Endothelial cell of umbilical vein (primary cell): ENCODE results near the gene NCSTN. TPM values are rescaled to one million over a fixed set of nuclear protein-coding genes. Genes with fewer than 3 reads are reported as not detected.

Experiments used
- BruUV-seq: library from RNA; stranded (reverse); fragments of 400-500 nt; replicated peaks from 2 replicates; lab custom pipeline; 2021; lab: Mats Ljungman, UMichigan
- CTCF ChIA-PET: fragments of 300-600, 350-600 bp; sonication (Branson Sonifier 250); formaldehyde crosslinking; loops from one replicate; lab custom pipeline; 2021; ENCODE audit warnings: antibody characterized with exemption, inconsistent platforms; lab: Charles Lee
- POLR2A ChIA-PET: fragments of 300-600, 350-600 bp; sonication (Branson Sonifier 250); formaldehyde crosslinking; loops from one replicate; lab custom pipeline; 2021; ENCODE audit warnings: antibody characterized with exemption, inconsistent platforms; lab: Charles Lee
- DNase-seq: peaks from one replicate; pipeline ENCODE4 v3.0.0-alpha.2; 2011; ENCODE audit warnings: low read depth, low spot score
- FAIRE-seq: peaks from 2 replicates; lab custom pipeline; 2011; peaks lifted over from hg19 to GRCh38; lab: Jason Lieb, UNC
- H2AFZ ChIP-seq: 2 replicates; pipeline ENCODE4 v1.6.0; 2012; ENCODE audit warnings: low read depth, low read length, control low read depth, inconsistent platforms
- H3K27ac ChIP-seq: 2 replicates; pipeline ENCODE4 v1.5.1; 2011; ENCODE audit warnings: low read depth, mild to moderate bottlenecking, control low read depth, low read length, moderate library complexity; ENCODE audit not compliant: insufficient read depth
- H3K27me3 ChIP-seq, 2 experiments: 2 replicates each; pipeline versions ENCODE4 v1.6.0 to v1.6.1; 2011; ENCODE audit warnings: low read length in 2 of 2, mixed read lengths in 1 of 2; ENCODE audit not compliant: control insufficient read depth in 2 of 2, insufficient read depth in 2 of 2
- H3K36me3 ChIP-seq, 2 experiments: 2 replicates in 1 of 2; 3 replicates in 1 of 2; pipeline ENCODE4 v1.5.1; 2011; ENCODE audit warnings: low read length in 2 of 2, mild to moderate bottlenecking in 1 of 2, moderate library complexity in 1 of 2; ENCODE audit not compliant: control insufficient read depth in 2 of 2, insufficient read depth in 2 of 2; ENCODE audit errors: extremely low read depth in 1 of 2
- H3K4me1 ChIP-seq: 3 replicates; pipeline ENCODE4 v1.5.1; 2011; ENCODE audit warnings: mild to moderate bottlenecking, low read length; ENCODE audit not compliant: control insufficient read depth, insufficient read depth; ENCODE audit errors: extremely low read depth
- H3K4me2 ChIP-seq: 2 replicates; pipeline ENCODE4 v1.6.1; 2011; ENCODE audit warnings: low read length, control low read depth, mixed read lengths; ENCODE audit not compliant: insufficient read depth
- H3K4me3 ChIP-seq, 3 experiments: fragments of 200-600 bp in 1 of 3; sonication (generic), shearing (Covaris generic) in 1 of 3; replicated peaks in 1 of 3; 2 replicates each; pipeline ENCODE4 v1.5.1; 2011 to 2016; ENCODE audit warnings: control low read depth in 3 of 3, low read length in 3 of 3, mild to moderate bottlenecking in 2 of 3, inconsistent platforms in 1 of 3, low read depth in 1 of 3, moderate library complexity in 1 of 3; ENCODE audit not compliant: insufficient read depth in 1 of 3
- H3K79me2 ChIP-seq: 2 replicates; pipeline ENCODE4 v1.6.0; 2012; ENCODE audit warnings: low read length, inconsistent platforms; ENCODE audit not compliant: control insufficient read depth, insufficient read depth
- H3K9ac ChIP-seq: replicated peaks from 2 replicates; pipeline ENCODE3; 2011; ENCODE audit warnings: low read length, control low read depth; ENCODE audit not compliant: insufficient read depth; ENCODE audit errors: extremely low read depth
- H3K9me1 ChIP-seq: replicated peaks from 3 replicates; pipeline ENCODE4 v1.6.0; 2011; ENCODE audit warnings: mild to moderate bottlenecking, low read length; ENCODE audit not compliant: control insufficient read depth, insufficient read depth; ENCODE audit errors: extremely low read depth
- H3K9me3 ChIP-seq: replicated peaks from 2 replicates; pipeline ENCODE4 v1.5.1; 2012; ENCODE audit warnings: low read length, inconsistent platforms; ENCODE audit not compliant: control insufficient read depth, insufficient read depth
- H4K20me1 ChIP-seq: replicated peaks from 2 replicates; pipeline ENCODE3; 2011; ENCODE audit warnings: mild to moderate bottlenecking, low read length; ENCODE audit not compliant: control insufficient read depth, insufficient read depth; ENCODE audit errors: extremely low read depth
- EZH2 ChIP-seq: IDR thresholded peaks from 2 replicates; pipeline ENCODE4 v1.6.1; 2012; ENCODE audit warnings: borderline replicate concordance, low read depth, mild to moderate bottlenecking, moderate library complexity, low read length, inconsistent platforms; ENCODE audit not compliant: severe bottlenecking
- FOS ChIP-seq: IDR thresholded peaks from 2 replicates; pipeline ENCODE4 v1.6.1; 2011; ENCODE audit warnings: mild to moderate bottlenecking, low read length, moderate library complexity, borderline replicate concordance; ENCODE audit not compliant: insufficient read depth
- GATA2 ChIP-seq: IDR thresholded peaks from 2 replicates; pipeline ENCODE4 v1.7.0; 2011; ENCODE audit warnings: low read depth, mild to moderate bottlenecking, moderate library complexity, mixed read lengths, low read length; ENCODE audit not compliant: insufficient read length, insufficient read depth
- JUN ChIP-seq: IDR thresholded peaks from 2 replicates; pipeline ENCODE4 v1.6.1; 2011; ENCODE audit warnings: borderline replicate concordance, low read depth; ENCODE audit not compliant: insufficient read length, insufficient read depth
- MYC ChIP-seq: IDR thresholded peaks from one replicate; pipeline ENCODE4 v1.6.1; 2011; ENCODE audit warnings: mild to moderate bottlenecking, low read depth, low read length
- POLR2A ChIP-seq: IDR thresholded peaks from 2 replicates; pipeline ENCODE4 v1.6.1; 2012; ENCODE audit warnings: low read depth, mild to moderate bottlenecking, control low read depth, low read length
- POLR2AphosphoS5 ChIP-seq: IDR thresholded peaks from 2 replicates; pipeline ENCODE4 v1.6.1; 2012; ENCODE audit warnings: low read depth, mild to moderate bottlenecking, control low read depth, low read length, moderate library complexity; ENCODE audit not compliant: insufficient read depth
- dilution Hi-C: fragments of 300-500 bp; cut with MboI; formaldehyde crosslinking; loops from one replicate; pipeline ENCODE4 v1.15.0; 2019; ENCODE audit warnings: low sequenced_read_pairs; ENCODE audit not compliant: extremely low pct_ligation_motif_present
- intact Hi-C: fragments of 100-400 bp; cut with micrococcal nuclease; formaldehyde crosslinking; loops from one replicate; pipeline ENCODE4 v1.10.0; 2022
- polyA plus RNA-seq, 4 experiments: library from polyadenylated mRNA; depleted of rRNA in 3 of 4; stranded (reverse) in 3 of 4; unstranded in 1 of 4; fragments of >200 nt; gene quantifications; 2 replicates each; pipeline versions ENCODE4 v1.2.1 to v1.2.3, GENCODE V29; 2011 to 2012; ENCODE audit warnings: missing spikeins in 1 of 4
- total RNA-seq: library from RNA; stranded (reverse); gene quantifications from 2 replicates; pipeline ENCODE4 v1.2.3, GENCODE V29; 2021
- TF ChIP-seq, protein P1 (sequence below): IDR thresholded peaks from 2 replicates; pipeline ENCODE4 v1.6.1; 2011; ENCODE audit not compliant: insufficient read depth, insufficient read length
- TF ChIP-seq, protein P2 (sequence below), 2 donors: IDR thresholded peaks; 1 replicate in 1 of 2; 2 replicates in 1 of 2; pipeline ENCODE4 v1.5.1; 2011; ENCODE audit warnings: low read length in 2 of 2, mild to moderate bottlenecking in 2 of 2, moderate library complexity in 2 of 2, control low read depth in 1 of 2, inconsistent platforms in 1 of 2, low read depth in 1 of 2; ENCODE audit not compliant: insufficient read depth in 1 of 2; ENCODE audit errors: extremely low read depth in 1 of 2

NCSTN gene
- total and polyA plus RNA-seq, 2 donors (not counting 3 experiments of a cell fraction or from before 2014, with no cell fraction given): 92.5 to 199 TPM

DNA sequence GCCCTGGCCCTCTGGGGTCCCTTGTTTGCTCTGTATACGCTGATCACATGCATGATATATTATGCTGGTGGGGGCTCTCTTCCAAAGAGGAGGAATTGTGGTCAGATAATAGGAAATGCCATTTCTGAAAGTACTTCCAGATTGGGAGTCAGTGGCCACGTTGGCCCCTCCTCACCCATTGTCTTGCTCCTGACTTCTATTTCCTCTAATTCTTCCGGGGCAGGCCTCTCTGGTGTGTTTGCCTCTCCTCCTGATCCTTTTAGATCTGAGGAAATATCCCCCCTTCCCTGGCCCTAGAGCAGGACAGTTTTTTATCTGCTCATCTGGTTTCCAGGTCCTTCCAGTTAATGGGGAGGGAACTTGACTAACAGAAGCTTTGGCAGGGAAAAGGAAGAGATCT, 60.1 kb downstream of the NCSTN start:
- no TSS peak for BruUV-seq
- Histone ChIP-seq H3K9me3 (no peaks in the 10 kb centered on the region), H3K79me2 (no peaks in the 10 kb centered on the region), H4K20me1 (no peaks in the 10 kb centered on the region), H2AFZ (no peak overlapping the region), H3K9me1 (no peaks in the 10 kb centered on the region), H3K4me1 (peaks cover 13% of the 10 kb centered on the region), H3K9ac (no peak overlapping the region), H3K4me3 (no peak overlapping the region), H3K4me2 (no peak overlapping the region), H3K27me3 (peaks cover 73 to 82% of the 10 kb centered on the region in 2 experiments), H3K27ac (no peak overlapping the region), H3K36me3 (no peaks in the 10 kb centered on the region)
- FAIRE-seq: peak; percentile 97
- ChIA-PET POLR2A (no interaction called here), CTCF (interaction anchor here (0.9 kb wide), 1 partner anchor 9 kb away, joined by 3 read pairs; no protein-coding TSS in a partner anchor)
- DNase-seq: peak; percentile 37
- dilution Hi-C loops (no loop called here), intact Hi-C loops (no loop called here)
- TF ChIP-seq GATA2 (peak; percentile 79), POLR2AphosphoS5 (peak; percentile 86)
- TF ChIP-seq, protein P1, sequence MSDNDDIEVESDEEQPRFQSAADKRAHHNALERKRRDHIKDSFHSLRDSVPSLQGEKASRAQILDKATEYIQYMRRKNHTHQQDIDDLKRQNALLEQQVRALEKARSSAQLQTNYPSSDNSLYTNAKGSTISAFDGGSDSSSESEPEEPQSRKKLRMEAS: no peak

DNA sequence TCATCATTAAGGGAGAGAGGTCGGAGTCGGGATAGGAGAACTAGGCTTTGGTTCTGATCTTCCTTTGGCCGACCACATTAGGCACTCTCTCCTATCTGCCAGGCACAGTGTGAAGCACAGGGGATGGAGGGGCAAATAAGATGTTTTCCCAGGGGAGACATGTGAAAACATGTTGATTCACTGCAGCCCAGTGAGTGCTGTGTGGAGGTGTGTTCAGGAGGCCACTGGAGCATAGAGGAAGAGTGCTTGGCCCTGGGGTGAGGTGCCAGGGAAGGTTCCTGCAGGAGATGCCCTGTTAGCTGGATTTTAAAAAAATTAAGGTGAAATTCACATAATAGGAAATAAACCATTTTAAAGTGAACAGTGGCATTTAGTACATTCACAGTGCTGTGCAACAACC, 60.9 kb downstream of the NCSTN start:
- intact Hi-C loops (no loop called here), dilution Hi-C loops (no loop called here)
- Histone ChIP-seq H3K4me2 (no peak overlapping the region), H3K27me3 (peaks cover 72 to 81% of the 10 kb centered on the region in 2 experiments), H3K79me2 (no peaks in the 10 kb centered on the region), H3K4me1 (peaks cover 13% of the 10 kb centered on the region), H3K9ac (no peak overlapping the region), H3K9me1 (no peaks in the 10 kb centered on the region), H4K20me1 (no peaks in the 10 kb centered on the region), H3K27ac (no peak overlapping the region), H2AFZ (no peak overlapping the region), H3K9me3 (no peaks in the 10 kb centered on the region), H3K36me3 (no peaks in the 10 kb centered on the region), H3K4me3 (no peak overlapping the region)
- ChIA-PET POLR2A (no interaction called here), CTCF (no interaction called here)
- DNase-seq (no peak), FAIRE-seq (no peak)
- TF ChIP-seq EZH2: no peak
- TF ChIP-seq JUN: no peak
- TF ChIP-seq, protein P1: no peak
- no peak for TF ChIP-seq GATA2
- TF ChIP-seq POLR2AphosphoS5: no peak
- TF ChIP-seq FOS: no peak
- TF ChIP-seq POLR2A: no peak
- TF ChIP-seq, protein P2, sequence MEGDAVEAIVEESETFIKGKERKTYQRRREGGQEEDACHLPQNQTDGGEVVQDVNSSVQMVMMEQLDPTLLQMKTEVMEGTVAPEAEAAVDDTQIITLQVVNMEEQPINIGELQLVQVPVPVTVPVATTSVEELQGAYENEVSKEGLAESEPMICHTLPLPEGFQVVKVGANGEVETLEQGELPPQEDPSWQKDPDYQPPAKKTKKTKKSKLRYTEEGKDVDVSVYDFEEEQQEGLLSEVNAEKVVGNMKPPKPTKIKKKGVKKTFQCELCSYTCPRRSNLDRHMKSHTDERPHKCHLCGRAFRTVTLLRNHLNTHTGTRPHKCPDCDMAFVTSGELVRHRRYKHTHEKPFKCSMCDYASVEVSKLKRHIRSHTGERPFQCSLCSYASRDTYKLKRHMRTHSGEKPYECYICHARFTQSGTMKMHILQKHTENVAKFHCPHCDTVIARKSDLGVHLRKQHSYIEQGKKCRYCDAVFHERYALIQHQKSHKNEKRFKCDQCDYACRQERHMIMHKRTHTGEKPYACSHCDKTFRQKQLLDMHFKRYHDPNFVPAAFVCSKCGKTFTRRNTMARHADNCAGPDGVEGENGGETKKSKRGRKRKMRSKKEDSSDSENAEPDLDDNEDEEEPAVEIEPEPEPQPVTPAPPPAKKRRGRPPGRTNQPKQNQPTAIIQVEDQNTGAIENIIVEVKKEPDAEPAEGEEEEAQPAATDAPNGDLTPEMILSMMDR (IDR thresholded peaks at IDR 0.05; ENCODE audit: extremely low read depth in 1 of 2, insufficient read depth in 1 of 2, low read depth in 1 of 2, low read length in 2 of 2): no peak
- TF ChIP-seq MYC: no peak
- BruUV-seq: no TSS peak
